C4-2B (cell line): ENCODE measurements around the gene S100A5.

ENCODE experiments used
- CTCF ChIP-seq: fragments of 450-650 bp; conservative IDR thresholded peaks from 2 replicates; pipeline ENCODE4 v1.5.1; 2017; ENCODE audit warnings: mild to moderate bottlenecking
- ZFX ChIP-seq: fragments of 450-650 bp; IDR thresholded peaks from 2 replicates; pipeline ENCODE4 v1.6.1; 2017

DNA sequence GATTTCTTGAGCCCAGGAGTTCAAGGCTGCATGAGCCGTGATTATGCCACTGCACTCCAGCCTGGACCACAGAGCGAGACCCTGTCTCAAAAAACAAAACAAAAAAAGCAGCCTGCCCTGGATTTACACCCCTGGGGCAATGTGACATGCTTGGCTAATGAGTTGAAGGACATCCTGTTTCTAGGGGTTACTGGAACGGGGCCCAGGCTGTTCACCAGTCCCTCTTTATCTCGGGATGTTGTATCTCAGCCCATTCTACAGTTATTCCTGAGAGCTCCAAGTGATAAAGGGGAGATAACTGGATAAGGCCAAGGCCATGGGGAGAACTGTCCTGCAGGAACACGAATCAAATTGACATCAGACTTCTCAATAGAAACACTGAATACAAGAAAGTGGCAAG lies 46.6 kb upstream of the S100A5 start:
- no peak for TF ChIP-seq CTCF
- TF ChIP-seq ZFX = no peak
